H1 (cell line): Measurements from ENCODE around the gene COLEC11. TPM values are rescaled to one million over a fixed set of nuclear protein-coding genes. Genes with fewer than 3 reads are reported as not detected.

ENCODE experiments used
- CTCF ChIA-PET: fragments of 300-600 bp; sonication (Branson Sonifier 250); formaldehyde crosslinking; loops from one replicate; lab custom pipeline; 2021; ENCODE audit not compliant: partially characterized antibody; lab: Charles Lee
- POLR2A ChIA-PET: fragments of 300-600 bp; sonication (Branson Sonifier 250); formaldehyde crosslinking; loops from one replicate; lab custom pipeline; 2021; ENCODE audit warnings: inconsistent platforms; ENCODE audit not compliant: partially characterized antibody; lab: Charles Lee
- DNase-seq, 2 experiments: peaks; one replicate each; pipeline versions ENCODE4 v3.0.0 to v3.0.0-alpha.2; 2010 to 2022; ENCODE audit warnings: low spot score in 2 of 2, low read depth in 1 of 2, mixed read lengths in 1 of 2
- FAIRE-seq: peaks from 2 replicates; lab custom pipeline; 2011; peaks lifted over from hg19 to GRCh38; lab: Jason Lieb, UNC
- H2AFZ ChIP-seq: 2 replicates; pipeline ENCODE4 v1.8.1; 2012; ENCODE audit warnings: low read length, inconsistent platforms
- H2AK5ac ChIP-seq: 2 replicates; pipeline ENCODE4 v1.6.1; 2013; ENCODE audit warnings: low read depth, low read length
- H2BK120ac ChIP-seq: replicated peaks from 2 replicates; pipeline ENCODE3; 2013; ENCODE audit warnings: low read depth, low read length, inconsistent platforms
- H2BK12ac ChIP-seq: 2 replicates; pipeline ENCODE4 v1.6.1; 2013; ENCODE audit warnings: low read depth, low read length
- H2BK15ac ChIP-seq: 2 replicates; pipeline ENCODE4 v1.6.1; 2013; ENCODE audit warnings: low read length
- H2BK20ac ChIP-seq: 2 replicates; pipeline ENCODE4 v1.6.1; 2013; ENCODE audit warnings: low read length
- H2BK5ac ChIP-seq: 2 replicates; pipeline ENCODE4 v1.6.1; 2013; ENCODE audit warnings: low read depth, low read length
- H3K14ac ChIP-seq: 2 replicates; pipeline ENCODE4 v1.6.1; 2013; ENCODE audit warnings: inconsistent platforms; ENCODE audit not compliant: insufficient read length
- H3K18ac ChIP-seq: 2 replicates; pipeline ENCODE4 v1.6.1; 2013; ENCODE audit warnings: low read length; ENCODE audit errors: extremely low read depth
- H3K23ac ChIP-seq: 2 replicates; pipeline ENCODE4 v1.6.1; 2013; ENCODE audit warnings: inconsistent platforms; ENCODE audit not compliant: insufficient read length
- H3K23me2 ChIP-seq: 2 replicates; pipeline ENCODE4 v1.6.1; 2013; ENCODE audit warnings: low read depth, low read length
- H3K27ac ChIP-seq: 2 replicates; pipeline ENCODE4 v1.6.1; 2011; ENCODE audit warnings: low read depth, low read length, inconsistent platforms
- H3K27me3 ChIP-seq, 4 experiments: replicated peaks in 1 of 4; 1 replicate in 1 of 4; 2 replicates in 3 of 4; pipeline versions ENCODE4 v1.6.1 to v1.8.1; 2011 to 2013; ENCODE audit warnings: low read length in 3 of 4, mild to moderate bottlenecking in 3 of 4, inconsistent platforms in 2 of 4, mixed read lengths in 2 of 4, moderate library complexity in 1 of 4; ENCODE audit not compliant: control insufficient read depth in 3 of 4, insufficient read depth in 3 of 4; ENCODE audit errors: extremely low read depth in 1 of 4
- H3K36me3 ChIP-seq, 4 experiments: 2 replicates each; pipeline versions ENCODE4 v1.6.1 to v1.8.1; 2011 to 2013; ENCODE audit warnings: mild to moderate bottlenecking in 4 of 4, low read length in 3 of 4, moderate library complexity in 2 of 4, control low read depth in 1 of 4, inconsistent platforms in 1 of 4; ENCODE audit not compliant: insufficient read depth in 4 of 4, control insufficient read depth in 2 of 4
- H3K4ac ChIP-seq: replicated peaks from 2 replicates; pipeline ENCODE3; 2013; ENCODE audit warnings: low read length, low read depth, mixed read lengths, inconsistent platforms; ENCODE audit not compliant: insufficient read length
- H3K4me1 ChIP-seq, 4 experiments: replicated peaks in 1 of 4; 1 replicate in 1 of 4; 2 replicates in 3 of 4; pipeline versions ENCODE4 v1.6.1 to v1.8.1; 2011 to 2013; ENCODE audit warnings: low read length in 3 of 4, inconsistent platforms in 2 of 4, mixed read lengths in 1 of 4; ENCODE audit not compliant: insufficient read depth in 4 of 4, control insufficient read depth in 3 of 4
- H3K4me2 ChIP-seq, 2 experiments: 2 replicates each; pipeline versions ENCODE4 v1.6.1 to v1.8.1; 2011 to 2013; ENCODE audit warnings: low read depth in 2 of 2, low read length in 2 of 2, control low read depth in 1 of 2, inconsistent platforms in 1 of 2, mild to moderate bottlenecking in 1 of 2; ENCODE audit not compliant: insufficient read depth in 1 of 2
- H3K4me3 ChIP-seq, 4 experiments: fragments of 200-600, 300-600 bp in 1 of 4; sonication (generic), shearing (Covaris generic), sonication (Bioruptor Twin) in 1 of 4; 2 replicates each; pipeline versions ENCODE4 v1.5.1 to v1.8.1; 2011 to 2016; ENCODE audit warnings: low read length in 4 of 4, low read depth in 3 of 4, control low read depth in 2 of 4, inconsistent platforms in 2 of 4, mild to moderate bottlenecking in 2 of 4, mixed read lengths in 1 of 4, moderate library complexity in 1 of 4; ENCODE audit not compliant: insufficient read depth in 2 of 4; ENCODE audit errors: extremely low read depth in 1 of 4
- H3K56ac ChIP-seq: replicated peaks from 2 replicates; pipeline ENCODE3; 2013; ENCODE audit warnings: low read depth, mild to moderate bottlenecking, mixed read lengths, low read length, inconsistent platforms; ENCODE audit not compliant: insufficient read length
- H3K79me1 ChIP-seq: 2 replicates; pipeline ENCODE4 v1.6.1; 2013; ENCODE audit warnings: low read depth, low read length, control low read depth
- H3K79me2 ChIP-seq, 2 experiments: 2 replicates each; pipeline versions ENCODE4 v1.6.1 to v1.8.1; 2012 to 2013; ENCODE audit warnings: low read length in 2 of 2, mild to moderate bottlenecking in 2 of 2, inconsistent platforms in 1 of 2; ENCODE audit not compliant: insufficient read depth in 2 of 2, control insufficient read depth in 1 of 2
- H3K9ac ChIP-seq, 4 experiments: replicated peaks in 1 of 4; 1 replicate in 1 of 4; 2 replicates in 3 of 4; pipeline versions ENCODE4 v1.6.1 to v1.8.1; 2011 to 2013; ENCODE audit warnings: low read depth in 3 of 4, low read length in 3 of 4, control low read depth in 2 of 4, mild to moderate bottlenecking in 2 of 4, moderate library complexity in 2 of 4, inconsistent platforms in 1 of 4; ENCODE audit errors: extremely low read depth in 1 of 4
- H3K9me3 ChIP-seq, 2 experiments: 2 replicates each; pipeline versions ENCODE4 v1.6.1 to v1.8.1; 2012 to 2013; ENCODE audit warnings: mild to moderate bottlenecking in 2 of 2, moderate library complexity in 2 of 2, control low read depth in 1 of 2, inconsistent platforms in 1 of 2, low read depth in 1 of 2, low read length in 1 of 2, mixed read lengths in 1 of 2; ENCODE audit not compliant: insufficient read depth in 2 of 2
- H4K20me1 ChIP-seq, 2 experiments: replicated peaks in 1 of 2; 2 replicates each; pipeline versions ENCODE3 to v1.8.1; 2011 to 2013; ENCODE audit warnings: inconsistent platforms in 2 of 2, low read length in 2 of 2, mild to moderate bottlenecking in 1 of 2; ENCODE audit not compliant: insufficient read depth in 2 of 2, control insufficient read depth in 1 of 2
- H4K5ac ChIP-seq: 2 replicates; pipeline ENCODE4 v1.6.1; 2013; ENCODE audit warnings: low read length, low read depth, mixed read lengths, inconsistent platforms; ENCODE audit not compliant: insufficient read length
- H4K8ac ChIP-seq: 2 replicates; pipeline ENCODE4 v1.8.0; 2013; ENCODE audit warnings: mild to moderate bottlenecking, moderate library complexity, low read length, inconsistent platforms; ENCODE audit not compliant: insufficient read depth; ENCODE audit errors: extremely low read depth
- H4K91ac ChIP-seq: replicated peaks from 2 replicates; pipeline ENCODE3; 2013; ENCODE audit warnings: low read length, mixed read lengths, inconsistent platforms; ENCODE audit not compliant: insufficient read length
- NRF1 ChIP-seq: IDR thresholded peaks from 2 replicates; pipeline ENCODE4 v1.6.1; 2011; ENCODE audit warnings: mild to moderate bottlenecking, low read depth, low read length, improper control_type of control experiment
- RNF2 ChIP-seq: fragments of 200-900, 300-1000 bp; sonication (generic); IDR thresholded peaks from 2 replicates; pipeline ENCODE4 v1.7.1; 2016; ENCODE audit warnings: borderline replicate concordance, low read depth, mild to moderate bottlenecking, antibody characterized with exemption, low read length; ENCODE audit not compliant: poor library complexity, severe bottlenecking; ENCODE audit errors: missing control alignments
- WGBS, 2 experiments: shearing (Covaris generic) in 1 of 2; methylation state at CpG; one replicate each; pipeline versions ENCODE4 v1.1.6 to v1.1.7; 2013 to 2015; ENCODE audit warnings: low lambda C conversion rate in 2 of 2, mixed read lengths in 2 of 2, inconsistent platforms in 1 of 2, low coverage in 1 of 2, missing lambda C conversion rate in 1 of 2; ENCODE audit not compliant: insufficient replicate concordance in 2 of 2, insufficient coverage in 1 of 2, insufficient read length in 1 of 2; ENCODE audit errors: extremely low coverage in 1 of 2, missing lambda C conversion rate in 1 of 2; 5-methylcytosine and 5-hydroxymethylcytosine counted together
- polyA plus RNA-seq, 7 experiments: library from polyadenylated mRNA; depleted of rRNA in 3 of 7; stranded (reverse) in 5 of 7; unstranded in 2 of 7; fragments of >200 nt in 5 of 7; fragments of 200-250 nt in 2 of 7; gene quantifications; 1 replicate in 5 of 7; 2 replicates in 1 of 7; 4 replicates in 1 of 7; pipeline versions ENCODE4 v1.2.1 to v1.2.3, GENCODE V29; 2011 to 2013; ENCODE audit warnings: missing spikeins in 2 of 7, mixed read lengths in 2 of 7
- total RNA-seq: library from RNA; stranded (reverse); fragmentation: NEBNext Ultra II Directional; extraction: Animal tissue kit (Norgen Biotek cat#: 25700); gene quantifications from 2 replicates; pipeline ENCODE4 v1.2.1, GENCODE V29; 2021
- TF ChIP-seq, protein P1 (sequence below): IDR thresholded peaks from 2 replicates; pipeline ENCODE4 v1.6.1; 2011; ENCODE audit warnings: low read depth, mild to moderate bottlenecking, low read length; ENCODE audit not compliant: insufficient read depth

The COLEC11 gene
- total and polyA plus RNA-seq, 2 of the 8 experiments (the other 6 are each of a cell fraction or from before 2014, with no cell fraction given): 0.47 to 0.80 TPM

DNA sequence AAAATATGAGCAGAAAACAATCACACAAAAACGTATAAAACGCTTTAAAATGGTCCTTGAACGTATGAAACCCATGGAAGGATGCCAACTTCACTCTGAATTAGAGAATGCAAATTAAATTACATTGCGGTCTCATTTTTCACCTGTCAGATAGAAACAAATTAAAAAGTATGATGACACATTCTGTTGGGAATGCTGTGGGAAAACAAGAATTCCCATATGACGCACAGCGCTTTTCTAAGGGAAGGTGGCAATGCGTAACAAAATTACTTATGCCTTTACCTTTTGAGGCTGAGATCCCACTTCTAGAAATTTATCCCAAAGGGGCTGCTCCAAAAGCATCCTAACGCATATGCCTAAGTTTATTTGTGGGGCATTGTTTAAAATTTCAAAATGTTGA is 23.6 kb upstream of the COLEC11 start:
- Histone ChIP-seq H3K23me2 (peaks cover 4% of the 10 kb centered on the region), H2AFZ (no peak overlapping the region), H3K27me3 (no peaks in the 10 kb centered on the region), H3K4me1 (peaks cover 0 to under 1% (median 0%) of the 10 kb centered on the region in 4 experiments; a peak in 2 of 7 replicates), H3K4me2 (no peak overlapping the region), H2BK12ac (no peak overlapping the region), H3K14ac (no peak overlapping the region), H4K8ac (no peak overlapping the region), H3K4ac (no peak overlapping the region), H3K56ac (no peak overlapping the region), H2AK5ac (no peak overlapping the region), H2BK20ac (no peak overlapping the region), H4K91ac (no peak overlapping the region), H3K23ac (no peak overlapping the region), H3K18ac (no peak overlapping the region), H3K27ac (no peak overlapping the region), H2BK5ac (no peak overlapping the region), H4K20me1 (peaks cover 5 to 6% of the 10 kb centered on the region in 2 experiments), H2BK120ac (no peak overlapping the region), H3K79me2 (peaks cover 7 to 12% of the 10 kb centered on the region in 2 experiments), H3K9me3 (no peaks in the 10 kb centered on the region), H3K9ac (no peak overlapping the region), H3K36me3 (peaks cover 0 to 5% (median under 1%) of the 10 kb centered on the region in 4 experiments; a peak in 3 of 8 replicates), H3K79me1 (no peaks in the 10 kb centered on the region; the same call in 1 of the 2 replicates), H3K4me3 (no peak overlapping the region), H2BK15ac (no peak overlapping the region), H4K5ac (no peak overlapping the region)
- DNase-seq (no peak), FAIRE-seq (no peak)
- TF ChIP-seq RNF2: no peak
- no peak for TF ChIP-seq NRF1
- TF ChIP-seq, protein P1, sequence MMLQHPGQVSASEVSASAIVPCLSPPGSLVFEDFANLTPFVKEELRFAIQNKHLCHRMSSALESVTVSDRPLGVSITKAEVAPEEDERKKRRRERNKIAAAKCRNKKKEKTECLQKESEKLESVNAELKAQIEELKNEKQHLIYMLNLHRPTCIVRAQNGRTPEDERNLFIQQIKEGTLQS: no peak
- POLR2A ChIA-PET: interaction anchor here (1.5 to 2.4 kb wide), 2 partner anchors 8 to 13 kb away, joined by 7 to 15 read pairs; partner anchors contain the start of gene RNASEH1
- 88% methylated on average over 8 of the region's 8 CpGs; no CpG with 5 or more reads in 1 of the 2 experiments for WGBS, 2 experiments
- CTCF ChIA-PET: no interaction called here
